NCI-H2081 (cell line): ENCODE measurements around the gene C2orf92.

ENCODE experiments used
- DNase-seq, 2 experiments: peaks; one replicate each; lab custom pipeline; 2025; lab: John Stamatoyannopoulos, UW

Gene C2orf92

GRCh38 chr2:97730245-97730644 lies 60.7 kb downstream of the C2orf92 start:
- no peak for DNase-seq

- no peak for DNase-seq
Observed at GRCh38 chr2:97731274-97732020, 61.9 kb downstream of the C2orf92 start.

- no peak for DNase-seq
Observed at GRCh38 chr2:97732436-97733340, 63.2 kb downstream of the C2orf92 start.

- DNase-seq: no peak
Observed at GRCh38 chr2:97733341-97734035, 64.0 kb downstream of the C2orf92 start.

- no peak for DNase-seq
Observed at GRCh38 chr2:97734061-97735051, 64.8 kb downstream of the C2orf92 start.

GRCh38 chr2:97735161-97735561 lies 65.6 kb downstream of the C2orf92 start:
- no peak for DNase-seq

- no peak for DNase-seq
Observed at GRCh38 chr2:97736185-97736584, 66.7 kb downstream of the C2orf92 start.

- no peak for DNase-seq
Observed at GRCh38 chr2:97736608-97737330, 67.3 kb downstream of the C2orf92 start.

GRCh38 chr2:97737421-97738178 lies 68.1 kb downstream of the C2orf92 start:
- DNase-seq: no peak

- DNase-seq: no peak
Observed at GRCh38 chr2:97738179-97739019, 68.9 kb downstream of the C2orf92 start.

- DNase-seq: no peak
Observed at GRCh38 chr2:97739020-97739892, 69.7 kb downstream of the C2orf92 start.

- no peak for DNase-seq
Observed at GRCh38 chr2:97739893-97740245, 70.4 kb downstream of the C2orf92 start.

- DNase-seq: no peak
Observed at GRCh38 chr2:97740590-97741182, 71.2 kb downstream of the C2orf92 start.

GRCh38 chr2:97741251-97741650 lies 71.7 kb downstream of the C2orf92 start:
- no peak for DNase-seq

GRCh38 chr2:97741686-97742085 lies 72.2 kb downstream of the C2orf92 start:
- DNase-seq: no peak

- DNase-seq: no peak
Observed at GRCh38 chr2:97742381-97742847, 72.9 kb downstream of the C2orf92 start.

- no peak for DNase-seq
Observed at GRCh38 chr2:97743913-97744312, 74.4 kb downstream of the C2orf92 start.
